Panc1 (cell line): ENCODE measurements around the gene TMEM106C. TPM values are rescaled to one million over a fixed set of nuclear protein-coding genes. Genes with fewer than 3 reads are reported as not detected.

Experiments used
- ATAC-seq: fragments of 200-7000 bp; cut with Tn5 transposase; 2 replicates; pipeline ENCODE4 v1.9.1; 2020; ENCODE audit warnings: mild to moderate bottlenecking, moderate library complexity
- BruUV-seq: library from RNA; stranded (reverse); fragments of 400-500 nt; replicated peaks from 2 replicates; lab custom pipeline; 2021; lab: Mats Ljungman, UMichigan
- CTCF ChIA-PET: fragments of 300-600 bp; sonication (Branson Sonifier 250); formaldehyde crosslinking; loops from one replicate; lab custom pipeline; 2022; ENCODE audit warnings: antibody characterized with exemption; lab: Charles Lee
- POLR2A ChIA-PET: fragments of 300-600 bp; sonication (Branson Sonifier 250); formaldehyde crosslinking; loops from one replicate; lab custom pipeline; 2022; ENCODE audit warnings: antibody characterized with exemption; lab: Charles Lee
- DNase-seq: peaks from one replicate; pipeline ENCODE4 v3.0.0-alpha.2; 2010; ENCODE audit warnings: low read depth, low spot score
- H3K27ac ChIP-seq: 2 replicates; pipeline ENCODE4 v1.5.1; 2011; ENCODE audit warnings: mild to moderate bottlenecking, low read length, inconsistent platforms
- H3K27me3 ChIP-seq: fragments of 200-500 bp; sonication (Bioruptor generic); 2 replicates; pipeline ENCODE4 v1.6.0; 2014; ENCODE audit warnings: low read length, inconsistent platforms; ENCODE audit not compliant: control insufficient read depth, insufficient read depth
- H3K36me3 ChIP-seq: fragments of 200-500 bp; sonication (Bioruptor generic); 2 replicates; pipeline ENCODE4 v1.5.1; 2014; ENCODE audit warnings: inconsistent platforms, mild to moderate bottlenecking, low read length, moderate library complexity; ENCODE audit not compliant: control insufficient read depth, insufficient read depth
- H3K4me1 ChIP-seq: 2 replicates; pipeline ENCODE4 v1.5.1; 2011; ENCODE audit warnings: inconsistent platforms, mild to moderate bottlenecking, low read length, moderate library complexity; ENCODE audit not compliant: control insufficient read depth, insufficient read depth
- H3K4me3 ChIP-seq, 2 experiments: 2 replicates each; pipeline ENCODE4 v1.5.1; 2011 to 2012; ENCODE audit warnings: low read depth in 2 of 2, low read length in 2 of 2, mild to moderate bottlenecking in 2 of 2, inconsistent platforms in 1 of 2, moderate library complexity in 1 of 2
- H3K9me3 ChIP-seq: fragments of 200-500 bp; sonication (Bioruptor generic); 2 replicates; pipeline ENCODE4 v1.5.1; 2014; ENCODE audit warnings: low read depth, mild to moderate bottlenecking, inconsistent platforms, low read length, moderate library complexity; ENCODE audit not compliant: control insufficient read depth, insufficient read depth
- CTCF ChIP-seq: fragments of 450-650 bp; IDR thresholded peaks from 2 replicates; pipeline ENCODE4 v1.5.1; 2017; ENCODE audit warnings: mild to moderate bottlenecking
- POLR2AphosphoS5 ChIP-seq: IDR thresholded peaks from 2 replicates; pipeline ENCODE4 v1.6.1; 2012; ENCODE audit warnings: mild to moderate bottlenecking, low read depth, low read length, moderate library complexity
- SIN3A ChIP-seq: IDR thresholded peaks from 2 replicates; pipeline ENCODE4 v1.6.1; 2012; ENCODE audit warnings: low read depth, mild to moderate bottlenecking, low read length, moderate library complexity, borderline replicate concordance; ENCODE audit not compliant: insufficient read depth
- TCF7L2 ChIP-seq: IDR thresholded peaks from 2 replicates; pipeline ENCODE4 v1.6.1; 2011; ENCODE audit warnings: mild to moderate bottlenecking, low read depth, low read length, inconsistent platforms
- in situ Hi-C: cut with HindIII; loops from 2 replicates; pipeline ENCODE4 v1.10.0; 2016; ENCODE audit warnings: low sequenced_read_pairs, low pct_unique_long_range_greater_than_20kb
- intact Hi-C: fragments of 100-400 bp; cut with micrococcal nuclease; formaldehyde crosslinking; loops from one replicate; pipeline ENCODE4 v1.10.0; 2022; ENCODE audit not compliant: unreplicated experiment
- total RNA-seq: library from RNA; stranded (reverse); gene quantifications from one replicate; pipeline ENCODE4 v1.2.1, GENCODE V29; 2021; ENCODE audit not compliant: unreplicated experiment
- TF ChIP-seq, protein P1 (sequence below), 2 experiments: IDR thresholded peaks; 2 replicates each; pipeline ENCODE4 v1.6.1; 2011 to 2012; ENCODE audit warnings: low read depth in 2 of 2, control low read depth in 1 of 2, low read length in 1 of 2, mild to moderate bottlenecking in 1 of 2, moderate library complexity in 1 of 2; ENCODE audit not compliant: insufficient read depth in 1 of 2

TMEM106C gene
- total RNA-seq, 1 experiment from 2014 or later, result 93.7 TPM

DNA sequence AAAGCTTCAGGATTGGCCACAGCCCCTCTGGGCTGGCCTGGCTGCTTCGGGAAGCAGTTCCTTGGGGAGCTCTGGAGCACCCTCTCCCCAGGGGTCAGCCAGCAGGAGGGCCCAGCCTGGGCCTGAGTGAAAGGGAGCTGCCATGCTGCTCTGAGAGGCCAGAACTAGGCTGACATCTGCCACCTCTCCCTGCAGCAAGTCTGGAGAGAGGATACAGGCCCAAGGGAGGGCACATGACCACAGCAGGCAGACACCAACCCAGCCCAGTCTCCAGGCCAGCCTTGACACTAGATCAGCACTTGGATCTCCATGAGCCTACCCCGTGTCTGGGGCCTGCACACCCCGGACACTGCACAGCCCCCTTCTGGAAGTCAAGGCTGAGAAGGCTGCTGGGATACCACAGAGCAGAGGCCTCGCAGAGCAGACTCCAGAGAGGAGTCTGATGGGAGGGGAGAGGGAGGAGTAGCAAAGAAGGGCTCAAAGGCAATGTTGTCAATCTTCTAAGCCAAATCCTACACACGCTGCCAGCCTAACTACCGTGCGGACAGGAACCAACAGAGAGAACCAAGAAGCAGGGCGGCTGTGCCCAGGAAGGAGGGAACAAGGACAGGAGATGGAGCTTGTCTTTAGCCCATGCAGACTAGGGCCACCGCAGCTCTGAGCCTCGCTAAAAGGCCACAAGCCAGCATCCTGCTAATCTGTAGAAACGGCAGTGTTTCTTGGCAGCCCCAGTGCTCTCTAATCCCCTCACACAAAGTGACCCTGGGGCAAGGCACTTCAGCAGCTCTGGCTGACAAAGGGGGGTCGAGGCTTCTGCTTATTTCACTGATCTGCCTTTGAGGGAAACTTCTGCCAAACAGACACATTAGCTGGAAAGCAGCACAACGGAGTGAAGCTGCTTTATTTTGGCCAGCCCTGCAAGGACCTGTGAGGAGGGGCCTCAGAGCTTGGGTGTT, 28.0 kb downstream of the TMEM106C start:
- DNase-seq (no peak), ATAC-seq (no peak)
- TF ChIP-seq, protein P1, sequence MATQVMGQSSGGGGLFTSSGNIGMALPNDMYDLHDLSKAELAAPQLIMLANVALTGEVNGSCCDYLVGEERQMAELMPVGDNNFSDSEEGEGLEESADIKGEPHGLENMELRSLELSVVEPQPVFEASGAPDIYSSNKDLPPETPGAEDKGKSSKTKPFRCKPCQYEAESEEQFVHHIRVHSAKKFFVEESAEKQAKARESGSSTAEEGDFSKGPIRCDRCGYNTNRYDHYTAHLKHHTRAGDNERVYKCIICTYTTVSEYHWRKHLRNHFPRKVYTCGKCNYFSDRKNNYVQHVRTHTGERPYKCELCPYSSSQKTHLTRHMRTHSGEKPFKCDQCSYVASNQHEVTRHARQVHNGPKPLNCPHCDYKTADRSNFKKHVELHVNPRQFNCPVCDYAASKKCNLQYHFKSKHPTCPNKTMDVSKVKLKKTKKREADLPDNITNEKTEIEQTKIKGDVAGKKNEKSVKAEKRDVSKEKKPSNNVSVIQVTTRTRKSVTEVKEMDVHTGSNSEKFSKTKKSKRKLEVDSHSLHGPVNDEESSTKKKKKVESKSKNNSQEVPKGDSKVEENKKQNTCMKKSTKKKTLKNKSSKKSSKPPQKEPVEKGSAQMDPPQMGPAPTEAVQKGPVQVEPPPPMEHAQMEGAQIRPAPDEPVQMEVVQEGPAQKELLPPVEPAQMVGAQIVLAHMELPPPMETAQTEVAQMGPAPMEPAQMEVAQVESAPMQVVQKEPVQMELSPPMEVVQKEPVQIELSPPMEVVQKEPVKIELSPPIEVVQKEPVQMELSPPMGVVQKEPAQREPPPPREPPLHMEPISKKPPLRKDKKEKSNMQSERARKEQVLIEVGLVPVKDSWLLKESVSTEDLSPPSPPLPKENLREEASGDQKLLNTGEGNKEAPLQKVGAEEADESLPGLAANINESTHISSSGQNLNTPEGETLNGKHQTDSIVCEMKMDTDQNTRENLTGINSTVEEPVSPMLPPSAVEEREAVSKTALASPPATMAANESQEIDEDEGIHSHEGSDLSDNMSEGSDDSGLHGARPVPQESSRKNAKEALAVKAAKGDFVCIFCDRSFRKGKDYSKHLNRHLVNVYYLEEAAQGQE (IDR thresholded peaks at IDR 0.05; ENCODE audit: insufficient read depth in 1 of 2, low read depth in 2 of 2, low read length in 1 of 2), result no peak
- Histone ChIP-seq H3K36me3 (no peaks in the 10 kb centered on the region), H3K4me3 (no peak overlapping the region), H3K27ac (no peak overlapping the region), H3K4me1 (no peaks in the 10 kb centered on the region), H3K27me3 (peaks cover 3% of the 10 kb centered on the region), H3K9me3 (no peaks in the 10 kb centered on the region)
- no TSS peak for BruUV-seq
- in situ Hi-C loops (no loop called here), intact Hi-C loops (no loop called here)
- ChIA-PET CTCF (interaction anchor here (0.9 kb wide), 1 partner anchor 11 kb away, joined by 3 read pairs; no protein-coding TSS in a partner anchor), POLR2A (interaction anchor here (0.5 kb wide), 1 partner anchor 233 kb away, joined by 3 read pairs; the partner anchor contains the start of gene RAPGEF3)

- intact Hi-C loops, result no loop called here
- CTCF ChIA-PET, result no interaction called here
- TF ChIP-seq, protein P1 (IDR thresholded peaks at IDR 0.05; ENCODE audit: insufficient read depth in 1 of 2, low read depth in 2 of 2, low read length in 1 of 2), result no peak
- TF ChIP-seq POLR2AphosphoS5 (no peak), SIN3A (no peak), TCF7L2 (no peak), CTCF (no peak)
Observed at GRCh38 chr12:47992776-47993175, 29.4 kb downstream of the TMEM106C start.

More at GRCh38 chr12:47992776-47993175, 29.4 kb downstream of the TMEM106C start:
- Histone ChIP-seq H3K27ac (no peak overlapping the region), H3K4me1 (no peaks in the 10 kb centered on the region; the same call in 1 of the 2 replicates), H3K9me3 (no peaks in the 10 kb centered on the region), H3K4me3 (no peak overlapping the region), H3K27me3 (peaks cover 5% of the 10 kb centered on the region), H3K36me3 (no peaks in the 10 kb centered on the region)
- ATAC-seq (no peak), DNase-seq (no peak)
- BruUV-seq, result no TSS peak
- POLR2A ChIA-PET, result no interaction called here
- in situ Hi-C loops, result no loop called here
